Esophagus (tissue), 2 donors: ENCODE data around the gene AMZ2. TPM values are rescaled to one million over a fixed set of nuclear protein-coding genes. Genes with fewer than 3 reads are reported as not detected.
A peak's percentile ranks its signal among the peaks of the same experiment; 100 is the strongest.
"Not testable (repeated sequence)": the region's sequence is repeated elsewhere in the genome, so short reads cannot be mapped to it uniquely, and the experiment has no call there.

Experiments used
- H3K27ac ChIP-seq, 2 donors: one replicate each; pipeline ENCODE4 v1.5.1; 2013; ENCODE audit warnings: low read depth in 2 of 2, mild to moderate bottlenecking in 2 of 2, inconsistent platforms in 1 of 2, low read length in 1 of 2, moderate library complexity in 1 of 2
- H3K27me3 ChIP-seq, 2 donors: one replicate each; pipeline ENCODE4 v1.6.1; 2013; ENCODE audit warnings: low read length in 2 of 2, control low read depth in 1 of 2, mild to moderate bottlenecking in 1 of 2; ENCODE audit not compliant: insufficient read depth in 2 of 2, control insufficient read depth in 1 of 2
- H3K36me3 ChIP-seq, 2 donors: one replicate each; pipeline ENCODE4 v1.6.1; 2013; ENCODE audit warnings: low read length in 1 of 2; ENCODE audit not compliant: control insufficient read depth in 2 of 2, insufficient read depth in 2 of 2
- H3K4me1 ChIP-seq, 2 donors: one replicate each; pipeline ENCODE4 v1.6.1; 2013; ENCODE audit warnings: low read length in 1 of 2; ENCODE audit not compliant: control insufficient read depth in 2 of 2, insufficient read depth in 2 of 2
- H3K4me3 ChIP-seq, 2 donors: one replicate each; pipeline ENCODE4 v1.5.1; 2013; ENCODE audit warnings: low read length in 2 of 2, mild to moderate bottlenecking in 2 of 2, low read depth in 1 of 2, moderate library complexity in 1 of 2
- H3K9me3 ChIP-seq, 2 donors: one replicate each; pipeline ENCODE4 v1.6.1; 2013; ENCODE audit warnings: mild to moderate bottlenecking in 2 of 2, low read depth in 1 of 2, low read length in 1 of 2, moderate library complexity in 1 of 2; ENCODE audit not compliant: control insufficient read depth in 2 of 2, insufficient read depth in 1 of 2
- WGBS, 2 donors: extraction: QIAGEN DNeasy Blood & Tissue Kit; methylation state at CpG; one replicate each; pipeline ENCODE4 v1.1.7; 2013; 5-methylcytosine and 5-hydroxymethylcytosine counted together
- polyA plus RNA-seq, 2 donors: library from polyadenylated mRNA; stranded (reverse); fragments of 200-250 nt; gene quantifications; one replicate each; pipeline ENCODE4 v1.2.3, GENCODE V29; 2013
- donor health status: healthy with polysubstance abuse.
- donor health status: Bipolar disorder and iron deficiency.

Gene AMZ2
- polyA plus RNA-seq, 2 donors, result 32.2 to 37.7 TPM

- Histone ChIP-seq H3K36me3 (no peaks in the 10 kb centered on the region), H3K4me1 (no peaks in the 10 kb centered on the region), H3K4me3 (peak overlapping the region; percentile 63 to 78), H3K27me3 (no peaks in the 10 kb centered on the region), H3K27ac (peak overlapping the region; percentile 87 to 89), H3K9me3 (no peaks in the 10 kb centered on the region)
- 1 to 3% methylated on average over 38 to 49 of the region's 50 CpGs for WGBS, 2 donors
These were observed 41.8 kb upstream of the AMZ2 start for GRCh38 chr17:68205808-68206720.

- Histone ChIP-seq H3K27me3 (no peaks in the 10 kb centered on the region), H3K36me3 (no peaks in the 10 kb centered on the region), H3K4me3 (no peak overlapping the region), H3K9me3 (no peaks in the 10 kb centered on the region), H3K27ac (no peak overlapping the region), H3K4me1 (no peaks in the 10 kb centered on the region)
- 89 to 95% methylated on average over 31 to 37 of the region's 37 CpGs for WGBS, 2 donors
These were observed 40.1 kb upstream of the AMZ2 start for GRCh38 chr17:68207651-68208253.

- not testable (repeated sequence) for H3K27ac ChIP-seq
- WGBS, 2 donors, result 97 to 98% methylated on average over 19 of the region's 19 CpGs
These were observed 39.2 kb upstream of the AMZ2 start for GRCh38 chr17:68208651-68209050.

GRCh38 chr17:68209191-68209900 is 38.5 kb upstream of the AMZ2 start:
- H3K4me1 ChIP-seq, H3K27ac ChIP-seq, H3K9me3 ChIP-seq, H3K4me3 ChIP-seq, H3K36me3 ChIP-seq, H3K27me3 ChIP-seq: not testable (repeated sequence)
- 93 to 96% methylated on average over 13 of the region's 13 CpGs for WGBS, 2 donors

More at GRCh38 chr17:68208651-68209050, 39.2 kb upstream of the AMZ2 start:
- H3K36me3 ChIP-seq, H3K4me1 ChIP-seq, H3K27me3 ChIP-seq, H3K9me3 ChIP-seq, H3K4me3 ChIP-seq: not testable (repeated sequence)

GRCh38 chr17:68210570-68211315 is 37.1 kb upstream of the AMZ2 start:
- H3K4me1 ChIP-seq, result no peaks in the 10 kb centered on the region
- H3K27me3 ChIP-seq, result no peaks in the 10 kb centered on the region
- H3K27ac ChIP-seq, result no peak overlapping the region
- no peaks in the 10 kb centered on the region for H3K36me3 ChIP-seq
- no peaks in the 10 kb centered on the region for H3K9me3 ChIP-seq
- no peak overlapping the region for H3K4me3 ChIP-seq
- WGBS, 2 donors, result 90 to 95% methylated on average over 10 of the region's 10 CpGs

- H3K4me1 ChIP-seq, H3K27me3 ChIP-seq: not testable (repeated sequence)
These were observed 34.1 kb upstream of the AMZ2 start for GRCh38 chr17:68213428-68214411.

GRCh38 chr17:68215453-68215852 is 32.4 kb upstream of the AMZ2 start:
- not testable (repeated sequence) for H3K36me3 ChIP-seq, H3K4me1 ChIP-seq, H3K27me3 ChIP-seq, H3K4me3 ChIP-seq, H3K27ac ChIP-seq, H3K9me3 ChIP-seq
- 95 to 100% methylated on average over 1 to 5 of the region's 5 CpGs for WGBS, 2 donors

More at GRCh38 chr17:68213428-68214411, 34.1 kb upstream of the AMZ2 start:
- not testable (repeated sequence) for H3K27ac ChIP-seq, H3K9me3 ChIP-seq, H3K4me3 ChIP-seq, H3K36me3 ChIP-seq
- WGBS, 2 donors, result 62 to 70% methylated on average over 11 of the region's 11 CpGs

- not testable (repeated sequence) for H3K27me3 ChIP-seq, H3K4me3 ChIP-seq, H3K4me1 ChIP-seq, H3K36me3 ChIP-seq, H3K9me3 ChIP-seq, H3K27ac ChIP-seq
- 95 to 97% methylated on average over 5 of the region's 5 CpGs for WGBS, 2 donors
These were observed 28.4 kb upstream of the AMZ2 start for GRCh38 chr17:68219429-68219828.
